ENCODE results near the gene PRKAG1. TPM values are rescaled to one million over a fixed set of nuclear protein-coding genes. Genes with fewer than 3 reads are reported as not detected.

The PRKAG1 gene
- total RNA-seq, 1 donor from 2014 or later = 24.0 TPM

GRCh38 chr12:49052451-49053208 is 34.1 kb upstream of the PRKAG1 start:
- DNase-seq (ENCODE audit: low spot score) = no peak
- H3K4me1 Mint-ChIP-seq (ENCODE audit: unreplicated experiment) = peaks cover 30% of the 10 kb centered on the region
- H3K27me3 Mint-ChIP-seq (ENCODE audit: unreplicated experiment) = peaks cover 20% of the 10 kb centered on the region
- no peak overlapping the region for H3K4me3 Mint-ChIP-seq (ENCODE audit: unreplicated experiment)
- no peaks in the 10 kb centered on the region for H3K9me3 Mint-ChIP-seq (ENCODE audit: unreplicated experiment)
- H3K27ac Mint-ChIP-seq (ENCODE audit: unreplicated experiment) = no peak overlapping the region
- H3K36me3 Mint-ChIP-seq (ENCODE audit: low read depth, unreplicated experiment) = peaks cover 76% of the 10 kb centered on the region
- TF ChIP-seq, protein P1, sequence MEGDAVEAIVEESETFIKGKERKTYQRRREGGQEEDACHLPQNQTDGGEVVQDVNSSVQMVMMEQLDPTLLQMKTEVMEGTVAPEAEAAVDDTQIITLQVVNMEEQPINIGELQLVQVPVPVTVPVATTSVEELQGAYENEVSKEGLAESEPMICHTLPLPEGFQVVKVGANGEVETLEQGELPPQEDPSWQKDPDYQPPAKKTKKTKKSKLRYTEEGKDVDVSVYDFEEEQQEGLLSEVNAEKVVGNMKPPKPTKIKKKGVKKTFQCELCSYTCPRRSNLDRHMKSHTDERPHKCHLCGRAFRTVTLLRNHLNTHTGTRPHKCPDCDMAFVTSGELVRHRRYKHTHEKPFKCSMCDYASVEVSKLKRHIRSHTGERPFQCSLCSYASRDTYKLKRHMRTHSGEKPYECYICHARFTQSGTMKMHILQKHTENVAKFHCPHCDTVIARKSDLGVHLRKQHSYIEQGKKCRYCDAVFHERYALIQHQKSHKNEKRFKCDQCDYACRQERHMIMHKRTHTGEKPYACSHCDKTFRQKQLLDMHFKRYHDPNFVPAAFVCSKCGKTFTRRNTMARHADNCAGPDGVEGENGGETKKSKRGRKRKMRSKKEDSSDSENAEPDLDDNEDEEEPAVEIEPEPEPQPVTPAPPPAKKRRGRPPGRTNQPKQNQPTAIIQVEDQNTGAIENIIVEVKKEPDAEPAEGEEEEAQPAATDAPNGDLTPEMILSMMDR (IDR thresholded peaks at IDR 0.05; ENCODE audit: unreplicated experiment) = no peak

DNA sequence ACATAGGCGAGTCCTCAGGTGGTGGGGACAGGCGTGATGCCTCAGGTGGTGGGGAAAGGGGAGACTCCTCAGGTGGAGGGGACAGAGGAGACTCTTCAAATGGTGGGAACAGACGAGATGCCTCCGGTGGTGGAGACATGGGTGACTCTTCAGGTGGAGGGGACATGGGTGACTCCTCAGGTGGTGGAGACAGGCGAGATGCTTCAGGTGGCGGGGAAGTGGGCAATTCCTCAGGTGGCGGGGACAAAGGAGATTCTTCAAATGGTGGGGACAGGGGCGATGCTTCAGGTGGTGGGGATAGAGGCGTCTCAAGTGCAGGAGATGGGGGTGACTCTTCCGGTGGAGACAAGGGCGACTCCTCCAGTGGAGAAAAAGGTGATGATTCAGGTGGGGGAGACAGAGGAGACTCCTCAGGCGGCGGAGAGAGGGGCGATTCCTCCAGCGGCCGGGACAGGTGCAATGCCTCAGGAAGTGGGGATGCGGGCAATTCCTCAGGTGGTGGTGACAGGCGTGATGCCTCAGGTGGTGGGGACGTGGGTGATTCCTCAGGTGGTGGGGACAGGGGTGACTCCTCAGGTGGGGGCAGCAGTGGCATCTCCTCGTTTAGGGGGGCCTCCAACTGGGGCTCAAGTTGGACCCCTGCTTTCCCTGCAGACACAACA is 33.3 kb upstream of the PRKAG1 start:
- TF ChIP-seq, protein P1 (IDR thresholded peaks at IDR 0.05; ENCODE audit: unreplicated experiment) = no peak
- Mint-ChIP-seq H3K4me1 (ENCODE audit: unreplicated experiment) (peaks cover 23% of the 10 kb centered on the region), H3K36me3 (ENCODE audit: low read depth, unreplicated experiment) (peaks cover 74% of the 10 kb centered on the region), H3K4me3 (ENCODE audit: unreplicated experiment) (peak overlapping the region; percentile 80), H3K9me3 (ENCODE audit: unreplicated experiment) (no peaks in the 10 kb centered on the region), H3K27me3 (ENCODE audit: unreplicated experiment) (peaks cover 16% of the 10 kb centered on the region), H3K27ac (ENCODE audit: unreplicated experiment) (peak overlapping the region; percentile 68)
- DNase-seq (ENCODE audit: low spot score) = no peak

- H3K36me3 Mint-ChIP-seq (ENCODE audit: low read depth, unreplicated experiment) = peaks cover 77% of the 10 kb centered on the region
- TF ChIP-seq, protein P1 (IDR thresholded peaks at IDR 0.05; ENCODE audit: unreplicated experiment) = no peak
- H3K4me3 Mint-ChIP-seq (ENCODE audit: unreplicated experiment) = peak overlapping the region; percentile 80
- H3K9me3 Mint-ChIP-seq (ENCODE audit: unreplicated experiment) = no peaks in the 10 kb centered on the region
- H3K27me3 Mint-ChIP-seq (ENCODE audit: unreplicated experiment) = peaks cover 16% of the 10 kb centered on the region
- H3K27ac Mint-ChIP-seq (ENCODE audit: unreplicated experiment) = peak overlapping the region; percentile 68
- H3K4me1 Mint-ChIP-seq (ENCODE audit: unreplicated experiment) = peaks cover 17% of the 10 kb centered on the region
- no peak for DNase-seq (ENCODE audit: low spot score)
Observed at GRCh38 chr12:49051373-49051764, 32.8 kb upstream of the PRKAG1 start.

- Mint-ChIP-seq H3K4me3 (ENCODE audit: unreplicated experiment) (no peak overlapping the region), H3K27ac (ENCODE audit: unreplicated experiment) (no peak overlapping the region)
Observed at GRCh38 chr12:49050507-49051372, 32.2 kb upstream of the PRKAG1 start.

More at GRCh38 chr12:49050507-49051372, 32.2 kb upstream of the PRKAG1 start:
- no peak for DNase-seq (ENCODE audit: low spot score)
- Mint-ChIP-seq H3K4me1 (ENCODE audit: unreplicated experiment) (peaks cover 11% of the 10 kb centered on the region), H3K9me3 (ENCODE audit: unreplicated experiment) (no peaks in the 10 kb centered on the region), H3K27me3 (ENCODE audit: unreplicated experiment) (peaks cover 14% of the 10 kb centered on the region), H3K36me3 (ENCODE audit: low read depth, unreplicated experiment) (peaks cover 75% of the 10 kb centered on the region)
- TF ChIP-seq, protein P1 (IDR thresholded peaks at IDR 0.05; ENCODE audit: unreplicated experiment) = no peak
